Activated CD8-positive, alpha-beta memory T cell treated with anti-CD3 and anti-CD28 coated beads, Interleukin-2, amount 50 U/mL, for 48 hours (primary cell): ENCODE measurements around the gene RSBN1L.
"Not testable (repeated sequence)": the region's sequence is repeated elsewhere in the genome, so short reads cannot be mapped to it uniquely, and the experiment has no call there.

Experiments
- DNase-seq: peaks from one replicate; pipeline ENCODE4 v3.0.0-alpha.2; 2020

Gene RSBN1L

DNA sequence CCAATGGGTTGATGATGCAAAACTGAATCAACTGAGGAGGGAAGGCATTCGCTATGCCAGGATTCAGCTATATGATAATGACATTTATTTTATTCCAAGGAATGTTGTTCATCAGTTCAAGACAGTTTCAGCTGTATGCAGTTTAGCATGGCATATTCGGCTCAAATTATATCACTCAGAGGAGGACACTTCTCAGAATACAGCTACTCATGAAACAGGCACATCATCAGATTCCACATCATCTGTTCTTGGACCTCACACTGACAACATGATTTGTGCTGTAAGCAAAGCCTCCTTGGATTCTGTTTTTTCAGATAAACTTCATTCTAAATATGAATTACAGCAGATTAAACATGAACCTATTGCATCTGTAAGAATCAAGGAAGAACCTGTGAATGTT lies 82.3 kb downstream of the RSBN1L start:
- DNase-seq: no peak

DNA sequence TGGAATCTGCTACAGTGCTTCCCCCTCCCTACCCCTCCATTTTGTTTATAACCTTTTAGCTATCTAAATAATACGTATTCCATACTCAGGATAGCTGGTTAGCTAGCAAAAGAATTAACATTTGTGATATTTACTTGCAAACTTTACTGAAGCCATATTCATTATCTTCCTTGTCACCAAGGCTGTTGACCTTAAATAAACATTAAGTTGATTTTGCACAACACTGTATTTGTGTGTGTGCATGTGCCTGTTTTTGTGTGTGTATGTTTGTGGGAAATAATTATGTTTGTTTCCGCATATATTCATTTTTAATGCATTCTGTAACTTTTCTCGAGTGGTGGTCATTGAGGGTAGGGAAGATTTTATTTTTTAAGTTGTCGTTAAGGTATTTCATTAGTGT lies 86.1 kb downstream of the RSBN1L start:
- DNase-seq: no peak

DNA sequence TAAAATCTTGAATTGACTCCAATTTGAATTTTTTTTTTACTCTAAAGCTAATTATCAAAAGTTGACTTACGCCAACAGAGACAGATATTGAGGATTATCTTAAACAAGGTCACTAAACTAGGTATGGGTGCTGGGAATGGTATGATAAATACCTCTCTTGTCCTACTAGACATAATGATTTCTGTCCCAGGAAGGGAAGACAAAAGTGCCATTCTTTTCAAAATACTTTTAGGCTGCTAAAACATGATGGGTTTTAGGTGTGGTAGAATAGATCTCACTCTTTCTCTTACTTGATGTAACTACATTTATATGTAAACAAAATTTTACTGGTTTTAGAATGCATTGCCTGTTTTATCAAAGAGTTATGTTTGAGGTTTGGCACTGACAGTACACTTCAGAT lies 86.9 kb downstream of the RSBN1L start:
- no peak for DNase-seq

GRCh38 chr7:77783545-77783944 lies 87.3 kb downstream of the RSBN1L start:
- DNase-seq: no peak

GRCh38 chr7:77784426-77784825 lies 88.2 kb downstream of the RSBN1L start:
- not testable (repeated sequence) for DNase-seq

DNA sequence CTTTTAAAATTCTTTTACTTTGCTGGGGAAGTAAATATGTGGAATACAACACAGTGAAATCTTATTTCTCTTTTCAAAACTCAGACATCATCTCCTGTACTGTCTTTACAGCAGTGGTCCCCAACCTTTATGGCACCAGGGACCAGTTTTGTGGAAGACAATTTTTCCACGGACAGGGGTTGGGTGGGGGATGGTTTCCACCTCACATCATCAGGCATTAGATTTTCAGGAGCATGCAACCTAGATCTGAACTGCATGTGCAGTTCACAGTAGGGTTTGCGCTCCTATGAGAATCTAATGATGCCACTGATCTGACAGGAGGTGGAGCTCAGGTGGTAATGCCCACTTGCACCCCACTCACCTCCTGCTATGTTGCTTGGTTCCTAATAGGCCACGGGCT lies 89.8 kb downstream of the RSBN1L start:
- DNase-seq: no peak

DNA sequence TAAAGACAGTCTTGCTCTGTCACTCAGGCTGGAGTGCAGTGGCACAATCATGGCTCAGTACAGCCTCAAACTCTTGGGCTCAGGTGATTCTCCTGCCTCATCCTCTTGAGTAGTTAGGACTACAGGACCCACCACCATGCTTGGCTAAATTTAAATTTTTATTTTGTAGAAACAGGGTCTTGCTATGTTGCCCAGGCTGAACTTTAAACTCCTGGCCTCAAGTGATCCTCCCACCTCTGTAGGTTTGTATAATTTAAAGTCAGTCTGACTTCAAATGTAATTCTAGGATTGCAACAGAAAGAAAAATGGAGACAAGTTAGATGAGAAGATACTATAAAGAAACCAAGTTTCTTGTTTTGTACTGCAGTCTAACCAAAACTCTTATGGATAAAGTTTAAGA lies 90.5 kb downstream of the RSBN1L start:
- DNase-seq: no peak

- DNase-seq: no peak
These were observed 92.2 kb downstream of the RSBN1L start for GRCh38 chr7:77788327-77788902.

- no peak for DNase-seq
These were observed 95.1 kb downstream of the RSBN1L start for GRCh38 chr7:77791336-77791735.

DNA sequence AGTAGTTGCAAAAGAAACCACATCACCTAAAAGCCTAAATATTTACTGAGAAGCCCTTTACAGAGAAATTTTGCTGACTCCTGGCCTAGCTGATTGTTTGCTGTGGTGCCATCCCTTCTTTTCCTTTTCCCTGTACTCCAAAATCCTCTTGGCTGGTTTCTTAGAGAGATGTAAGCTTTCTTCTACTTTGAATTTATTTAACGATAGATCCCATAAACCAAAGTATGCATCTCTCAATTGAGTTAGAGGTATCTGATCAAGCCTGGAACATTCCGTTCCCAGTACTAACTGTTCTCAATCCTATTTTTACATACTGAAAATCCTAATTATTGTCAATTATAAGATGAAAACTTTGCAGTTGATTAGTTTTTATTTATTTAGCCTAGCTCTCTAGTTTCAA lies 95.7 kb downstream of the RSBN1L start:
- no peak for DNase-seq

- DNase-seq: no peak
These were observed 97.7 kb downstream of the RSBN1L start for GRCh38 chr7:77794000-77794399.

DNA sequence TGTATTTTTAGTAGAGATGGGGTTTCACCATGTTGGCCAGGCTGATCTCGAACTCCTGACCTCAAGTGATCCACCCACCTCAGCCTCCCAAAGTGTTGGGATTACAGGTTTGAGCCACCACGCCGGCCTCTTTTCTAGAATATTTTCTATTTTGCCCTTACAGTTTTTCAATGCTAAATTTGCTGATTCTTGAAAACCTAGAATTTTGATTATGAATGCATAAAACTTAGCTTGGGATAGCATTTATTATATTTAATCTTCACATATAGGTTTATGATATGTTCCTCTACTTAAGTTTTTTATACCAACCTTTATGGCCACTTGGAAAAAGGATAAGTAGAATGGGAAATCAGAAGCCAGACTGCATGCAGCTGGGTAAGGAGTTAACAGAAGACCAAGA lies 99.8 kb downstream of the RSBN1L start:
- no peak for DNase-seq

DNA sequence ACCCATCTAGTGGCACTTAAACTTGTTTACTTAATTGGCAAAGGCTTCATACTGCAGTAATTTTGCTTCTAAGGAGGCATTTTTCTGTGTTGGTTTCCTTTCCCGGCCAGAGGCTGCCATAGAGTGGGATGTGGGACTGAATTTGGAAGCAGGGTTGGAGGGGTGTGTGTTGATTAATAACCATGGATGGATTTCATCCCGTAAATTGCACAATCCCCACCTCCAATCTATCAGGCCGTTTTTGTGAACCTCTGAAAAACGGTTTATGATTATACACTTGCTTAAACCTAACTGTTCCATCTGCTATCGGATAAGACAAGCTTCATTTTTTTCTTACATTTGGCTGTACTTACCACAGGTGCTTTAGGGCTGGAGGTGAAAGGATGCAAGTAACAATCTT lies 100.7 kb downstream of the RSBN1L start:
- DNase-seq: no peak

DNA sequence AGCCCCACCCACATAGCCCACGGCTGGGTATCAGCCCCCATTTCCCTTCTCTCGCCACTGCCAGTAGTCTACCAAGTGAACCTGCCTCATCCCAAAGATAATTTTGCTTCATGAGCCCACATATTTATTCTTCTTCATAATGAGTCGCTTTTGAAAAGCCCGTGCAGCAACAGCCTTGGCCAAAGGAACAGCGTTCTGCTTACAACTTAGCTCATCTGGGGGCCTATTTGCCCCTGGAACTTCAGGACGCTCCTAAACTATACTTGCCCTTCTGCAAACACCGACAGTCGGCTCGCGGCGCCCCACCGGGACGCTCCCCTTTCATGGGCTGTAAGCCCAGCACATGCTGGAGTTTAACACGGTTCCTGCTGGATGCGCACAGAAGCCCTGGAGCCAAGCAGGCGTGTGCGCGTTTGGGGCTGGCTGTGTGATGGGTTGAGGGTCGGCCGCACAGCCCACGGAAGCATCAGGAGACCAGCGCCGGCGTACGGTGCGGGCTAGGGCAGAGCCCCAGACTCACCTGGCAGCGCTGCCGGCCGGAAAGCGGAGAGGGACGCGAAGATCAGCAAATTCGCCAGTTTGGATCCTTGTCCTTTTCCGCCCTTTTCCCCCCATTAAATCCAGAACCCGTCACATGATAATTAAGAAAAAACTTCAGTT lies 101.6 kb downstream of the RSBN1L start:
- DNase-seq: no peak

DNA sequence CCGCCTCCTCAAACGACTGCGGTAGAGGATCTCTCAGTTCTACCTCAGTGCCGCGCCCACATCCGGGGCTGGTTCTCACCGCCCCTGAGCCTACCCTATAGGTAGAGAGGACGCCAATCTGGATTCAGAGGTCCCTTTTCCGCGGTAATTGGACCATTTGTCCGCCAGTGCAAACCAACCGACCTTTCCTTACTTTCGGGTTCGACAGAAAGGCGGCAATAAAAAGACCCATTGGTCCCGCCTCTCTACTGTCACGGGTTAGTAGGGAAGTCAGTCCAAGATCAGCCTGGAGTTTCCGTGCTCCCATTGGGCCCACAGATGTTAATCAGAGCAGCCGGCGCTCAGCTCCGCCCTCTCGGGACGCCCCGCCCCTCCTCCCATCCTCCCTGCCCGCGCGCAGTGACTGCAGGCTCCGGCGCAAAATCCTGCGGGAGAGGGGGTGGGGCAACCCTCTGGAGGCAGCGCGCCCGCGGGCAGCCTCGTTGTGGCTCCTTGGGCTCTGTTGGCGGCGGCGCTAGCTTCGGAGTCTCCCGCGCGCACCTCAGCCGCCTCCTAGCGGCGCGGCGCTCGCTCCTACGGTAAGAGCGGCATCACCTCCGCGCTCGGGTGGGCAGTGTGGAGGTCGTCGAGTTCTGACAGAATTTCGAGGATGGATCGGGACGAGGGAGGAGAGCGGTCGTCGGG lies 102.3 kb downstream of the RSBN1L start, which contains the start of the genes PHTF2 and TMEM60:
Gene PHTF2, plus strand, starts transcription at position 380 of the 684 bp plus-strand sequence.
Gene TMEM60, minus strand, starts transcription at position 41 of the 684 bp plus-strand sequence. CDS start 4,061 bp downstream, outside the sequence.
- DNase-seq: peak; percentile 92

DNA sequence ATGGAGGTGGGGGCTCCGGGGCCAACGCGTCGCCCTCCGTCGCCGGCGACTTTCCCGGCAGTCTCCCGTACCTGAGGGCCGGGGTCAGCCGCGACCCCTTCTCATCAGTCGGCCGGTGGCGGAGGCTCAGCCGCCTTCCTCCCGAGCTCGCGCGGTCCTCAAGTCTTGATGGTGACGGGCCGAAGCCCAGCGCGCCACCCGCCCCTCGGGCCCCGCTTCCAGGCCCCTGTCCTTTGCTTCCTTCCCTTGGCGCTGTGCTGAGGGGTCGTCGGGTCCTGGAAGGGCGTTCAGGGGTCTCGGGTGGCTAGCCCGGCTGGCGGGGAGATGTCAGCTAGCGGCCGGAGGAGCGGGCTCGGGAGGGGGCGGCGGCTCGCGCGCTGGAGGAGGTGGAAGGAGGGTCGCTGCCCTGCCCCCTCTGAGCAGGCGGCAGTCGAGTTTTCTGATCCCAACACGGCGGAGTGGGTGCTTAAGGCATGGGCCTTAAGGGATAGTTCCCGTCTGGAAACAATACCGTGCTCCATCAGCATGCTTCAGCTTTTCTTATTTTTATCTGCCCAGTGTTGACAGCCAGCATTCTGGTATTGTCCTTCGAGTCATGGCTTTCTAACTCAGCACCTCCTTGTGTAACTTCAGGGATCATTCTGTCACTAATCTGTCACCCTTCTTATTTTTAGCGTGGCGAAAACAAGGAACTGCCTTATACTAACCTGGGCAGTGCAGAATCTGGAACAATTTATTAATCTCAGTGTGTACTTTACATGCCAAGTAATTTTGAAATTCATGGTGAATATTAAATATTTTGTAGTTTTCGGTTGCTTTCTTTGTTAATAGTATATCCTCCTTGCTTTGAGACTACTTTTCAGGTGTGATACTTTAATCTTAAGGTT lies 103.1 kb downstream of the RSBN1L start:
- DNase-seq: peak; percentile 72

- no peak for DNase-seq
These were observed 103.9 kb downstream of the RSBN1L start for GRCh38 chr7:77800158-77800557.

DNA sequence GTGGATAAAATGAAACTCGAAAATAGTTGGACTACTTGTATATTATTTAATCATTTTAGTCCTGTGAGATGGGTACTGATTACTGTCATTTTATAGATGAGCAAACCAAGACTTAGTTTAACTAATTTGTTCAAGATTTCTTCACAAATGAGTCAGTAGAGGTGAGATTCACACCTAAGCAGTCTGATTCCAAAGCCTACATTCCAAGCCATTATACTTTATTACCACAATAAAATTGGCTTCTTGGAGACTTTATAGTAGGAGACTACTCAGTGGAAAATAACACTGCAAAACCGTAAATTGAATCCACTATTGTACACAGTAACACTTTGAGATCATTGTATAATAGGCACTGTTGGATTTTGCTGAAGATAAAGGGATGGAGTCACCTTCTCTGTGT lies 104.5 kb downstream of the RSBN1L start:
- DNase-seq: no peak

DNA sequence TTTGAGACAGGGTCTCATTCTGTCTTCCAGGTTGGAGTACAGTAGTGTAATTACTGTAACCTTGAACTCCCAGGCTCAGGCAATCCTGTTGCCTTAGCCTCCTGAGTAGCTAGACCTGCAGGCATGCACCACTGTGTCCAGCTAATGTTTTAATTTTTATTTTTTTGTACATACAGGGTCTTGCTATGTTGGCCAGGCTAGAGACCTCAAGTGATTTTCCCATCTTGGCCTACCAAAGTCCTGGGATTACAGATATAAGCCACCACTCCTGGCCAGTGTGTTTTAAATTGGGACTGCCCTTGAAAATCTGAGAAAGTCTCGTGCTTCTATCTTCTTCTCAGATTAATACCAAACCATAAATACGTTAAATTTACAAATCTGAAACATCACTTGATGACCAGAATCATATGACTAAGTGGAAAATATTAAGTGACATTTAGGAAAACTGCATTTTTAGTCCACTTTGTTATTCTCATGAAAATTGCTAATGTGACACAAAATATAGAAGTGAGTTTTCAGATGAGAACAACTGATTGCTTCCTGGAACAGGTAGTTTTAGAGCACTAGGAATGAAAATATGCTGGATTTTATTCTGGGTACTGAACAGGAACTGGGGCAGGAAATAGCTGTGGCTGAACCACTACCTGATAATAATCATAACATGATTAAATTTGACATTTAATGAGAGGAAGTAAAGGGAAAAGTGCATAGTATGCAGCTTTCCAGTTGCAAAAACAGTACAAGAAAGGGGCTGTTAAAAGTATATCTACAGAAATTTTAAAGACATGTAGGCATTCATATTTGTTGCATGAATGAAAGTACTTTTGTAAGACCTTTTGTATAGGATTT lies 106.5 kb downstream of the RSBN1L start:
- no peak for DNase-seq

DNA sequence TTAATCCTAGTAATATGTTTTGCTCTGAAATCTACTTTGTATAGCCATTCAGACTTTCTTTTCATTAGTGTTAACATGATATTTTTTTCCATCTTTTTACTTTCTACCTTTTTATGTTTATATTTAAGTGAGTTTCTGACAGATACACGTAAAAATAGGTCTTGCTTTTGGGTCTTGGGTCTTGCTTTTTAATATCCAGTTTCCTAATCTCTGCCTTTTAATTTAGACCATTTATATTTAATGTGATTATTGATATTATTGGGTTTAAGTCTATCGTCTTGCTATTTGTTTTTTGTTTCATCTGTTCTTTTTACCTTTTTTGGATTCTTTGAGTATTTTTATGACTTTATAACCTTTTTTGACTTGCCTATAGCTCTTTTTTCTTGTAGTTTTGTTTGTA lies 110.2 kb downstream of the RSBN1L start:
- DNase-seq: no peak

DNA sequence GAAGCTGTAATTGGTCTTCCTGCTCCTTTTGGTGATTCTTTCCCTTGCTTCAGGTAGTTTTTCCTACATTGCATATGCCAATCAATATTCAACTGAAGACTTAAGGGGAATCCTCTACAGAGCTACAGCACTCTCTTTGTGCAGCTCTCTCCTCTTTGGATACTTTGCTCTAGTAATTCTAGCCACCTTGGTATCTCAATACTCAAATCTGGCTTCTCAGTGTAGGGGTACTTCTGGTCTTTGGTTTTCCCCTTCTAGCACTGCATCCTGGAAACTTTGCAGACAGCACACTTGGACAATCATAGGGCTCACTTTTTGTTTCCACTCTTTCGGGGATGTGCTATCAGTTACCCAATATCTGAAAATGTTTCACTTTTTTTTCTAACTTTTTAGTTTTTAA lies 112.3 kb downstream of the RSBN1L start:
- no peak for DNase-seq
